OCI-LY7 (cell line): Measurements from ENCODE around the gene LDHB. TPM values are rescaled to one million over a fixed set of nuclear protein-coding genes. Genes with fewer than 3 reads are reported as not detected.

Experiments
- BruUV-seq: library from RNA; stranded (reverse); fragments of 400-500 nt; replicated peaks from 2 replicates; lab custom pipeline; 2021; lab: Mats Ljungman, UMichigan
- CTCF ChIA-PET: fragments of 300-600 bp; sonication (Branson Sonifier 250); formaldehyde crosslinking; loops from one replicate; lab custom pipeline; 2022; ENCODE audit warnings: antibody characterized with exemption; ENCODE audit not compliant: unreplicated experiment; lab: Charles Lee
- POLR2A ChIA-PET: fragments of 300-600 bp; sonication (Branson Sonifier 250); formaldehyde crosslinking; loops from one replicate; lab custom pipeline; 2022; ENCODE audit warnings: antibody characterized with exemption; lab: Charles Lee
- DNase-seq: peaks from one replicate; pipeline ENCODE4 v3.0.0-alpha.2; 2015; ENCODE audit warnings: low spot score
- H2AFZ ChIP-seq: fragments of 200-600 bp; sonication (generic), shearing (Covaris generic); 2 replicates; pipeline ENCODE4 v1.6.1; 2014; ENCODE audit warnings: mild to moderate bottlenecking, antibody characterized with exemption, low read length, moderate library complexity
- H3K27ac ChIP-seq: fragments of 200-600 bp; sonication (generic); 2 replicates; pipeline ENCODE4 v1.5.1; 2014; ENCODE audit warnings: mixed run types, low read depth, mild to moderate bottlenecking, moderate library complexity, low read length, inconsistent platforms; ENCODE audit not compliant: poor library complexity, severe bottlenecking
- H3K36me3 ChIP-seq: fragments of 200-600 bp; sonication (generic); 2 replicates; pipeline ENCODE4 v1.6.1; 2014; ENCODE audit warnings: mild to moderate bottlenecking, antibody characterized with exemption, low read length, moderate library complexity, mixed read lengths; ENCODE audit not compliant: insufficient read depth
- H3K4me1 ChIP-seq: fragments of 200-600 bp; sonication (generic); 2 replicates; pipeline ENCODE4 v1.5.1; 2014; ENCODE audit warnings: mild to moderate bottlenecking, low read length; ENCODE audit not compliant: insufficient read depth, poor library complexity, severe bottlenecking
- H3K4me2 ChIP-seq: fragments of 200-600 bp; sonication (generic); 2 replicates; pipeline ENCODE4 v1.6.1; 2014; ENCODE audit warnings: mild to moderate bottlenecking, low read length
- H3K4me3 ChIP-seq: fragments of 200-600 bp; sonication (generic); 2 replicates; pipeline ENCODE4 v1.5.1; 2014; ENCODE audit warnings: mild to moderate bottlenecking, low read depth, low read length; ENCODE audit not compliant: poor library complexity, severe bottlenecking
- H3K79me2 ChIP-seq: fragments of 200-600 bp; sonication (generic); 2 replicates; pipeline ENCODE4 v1.6.1; 2016; ENCODE audit warnings: low read depth, mild to moderate bottlenecking, low read length, moderate library complexity, mixed read lengths; ENCODE audit not compliant: insufficient read depth
- H3K9me2 ChIP-seq: fragments of 200-600 bp; sonication (generic); 2 replicates; pipeline ENCODE4 v1.6.1; 2016; ENCODE audit warnings: mild to moderate bottlenecking, low read length, mixed read lengths; ENCODE audit not compliant: insufficient read depth
- H3K9me3 ChIP-seq: fragments of 200-600 bp; sonication (generic); 2 replicates; pipeline ENCODE4 v1.6.1; 2014; ENCODE audit warnings: mild to moderate bottlenecking, mixed run types, low read length, mixed read lengths
- H4K20me1 ChIP-seq: fragments of 200-600 bp; sonication (generic); 2 replicates; pipeline ENCODE4 v1.6.1; 2014; ENCODE audit warnings: mild to moderate bottlenecking, antibody characterized with exemption, low read length, moderate library complexity, mixed read lengths; ENCODE audit not compliant: insufficient read depth
- EZH2phosphoT487 ChIP-seq: fragments of 200-600 bp; sonication (generic); IDR thresholded peaks from 2 replicates; pipeline ENCODE4 v1.6.1; 2018; ENCODE audit warnings: low read depth, borderline replicate concordance, mild to moderate bottlenecking, mixed run types, antibody characterized with exemption, low read length, moderate library complexity, mixed read lengths
- intact Hi-C: fragments of 100-400 bp; cut with micrococcal nuclease; formaldehyde crosslinking; loops from one replicate; pipeline ENCODE4 v1.10.0; 2022; ENCODE audit not compliant: unreplicated experiment
- total RNA-seq, 2 experiments: library from RNA; depleted of rRNA in 1 of 2; stranded (reverse); fragments of >200 nt in 1 of 2; shearing (Covaris generic) in 1 of 2; gene quantifications; 2 replicates each; pipeline ENCODE4 v1.2.3, GENCODE V29; 2014 to 2022
- TF ChIP-seq, protein P1 (sequence below): fragments of 200-600 bp; sonication (generic); conservative IDR thresholded peaks from 2 replicates; pipeline ENCODE4 v1.5.1; 2014; ENCODE audit warnings: mild to moderate bottlenecking, antibody characterized with exemption, low read length, moderate library complexity, mixed read lengths

Gene LDHB
- total RNA-seq, 2 experiments from 2014 or later, result 551 to 999 TPM

DNA sequence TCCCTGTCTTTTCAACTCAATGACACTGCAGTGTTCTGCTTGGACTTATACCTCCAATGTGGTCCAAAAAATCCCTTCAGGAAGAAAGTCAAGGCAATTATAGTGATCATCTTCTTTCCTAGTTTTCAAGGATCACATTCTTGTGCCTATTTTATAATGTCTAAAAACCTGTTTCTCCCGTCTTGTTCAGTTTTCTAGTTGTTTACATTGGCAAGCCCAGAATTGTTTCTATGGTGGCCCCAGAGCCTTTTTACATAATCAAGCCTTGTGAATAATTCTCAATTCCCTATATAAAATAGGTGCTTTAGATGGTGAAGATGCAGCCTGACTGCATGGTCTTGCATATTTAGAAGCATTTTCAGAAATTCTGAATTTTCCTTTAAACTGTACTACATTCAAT lies 14.5 kb upstream of the LDHB start:
- H3K36me3 ChIP-seq, result no peaks in the 10 kb centered on the region
- no peaks in the 10 kb centered on the region for H3K9me2 ChIP-seq
- H3K4me3 ChIP-seq, result no peak overlapping the region
- no peak for TF ChIP-seq EZH2phosphoT487
- TF ChIP-seq, protein P1, sequence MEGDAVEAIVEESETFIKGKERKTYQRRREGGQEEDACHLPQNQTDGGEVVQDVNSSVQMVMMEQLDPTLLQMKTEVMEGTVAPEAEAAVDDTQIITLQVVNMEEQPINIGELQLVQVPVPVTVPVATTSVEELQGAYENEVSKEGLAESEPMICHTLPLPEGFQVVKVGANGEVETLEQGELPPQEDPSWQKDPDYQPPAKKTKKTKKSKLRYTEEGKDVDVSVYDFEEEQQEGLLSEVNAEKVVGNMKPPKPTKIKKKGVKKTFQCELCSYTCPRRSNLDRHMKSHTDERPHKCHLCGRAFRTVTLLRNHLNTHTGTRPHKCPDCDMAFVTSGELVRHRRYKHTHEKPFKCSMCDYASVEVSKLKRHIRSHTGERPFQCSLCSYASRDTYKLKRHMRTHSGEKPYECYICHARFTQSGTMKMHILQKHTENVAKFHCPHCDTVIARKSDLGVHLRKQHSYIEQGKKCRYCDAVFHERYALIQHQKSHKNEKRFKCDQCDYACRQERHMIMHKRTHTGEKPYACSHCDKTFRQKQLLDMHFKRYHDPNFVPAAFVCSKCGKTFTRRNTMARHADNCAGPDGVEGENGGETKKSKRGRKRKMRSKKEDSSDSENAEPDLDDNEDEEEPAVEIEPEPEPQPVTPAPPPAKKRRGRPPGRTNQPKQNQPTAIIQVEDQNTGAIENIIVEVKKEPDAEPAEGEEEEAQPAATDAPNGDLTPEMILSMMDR, result no peak
- POLR2A ChIA-PET, result no interaction called here
- H3K27ac ChIP-seq, result no peak overlapping the region
- intact Hi-C loops, result no loop called here
- H2AFZ ChIP-seq, result no peak overlapping the region
- no TSS peak for BruUV-seq
- H4K20me1 ChIP-seq, result no peaks in the 10 kb centered on the region
- H3K79me2 ChIP-seq, result no peaks in the 10 kb centered on the region
- no peaks in the 10 kb centered on the region for H3K4me1 ChIP-seq
- H3K4me2 ChIP-seq, result no peak overlapping the region
- no peaks in the 10 kb centered on the region for H3K9me3 ChIP-seq
- no peak for DNase-seq
- CTCF ChIA-PET, result no interaction called here

DNA sequence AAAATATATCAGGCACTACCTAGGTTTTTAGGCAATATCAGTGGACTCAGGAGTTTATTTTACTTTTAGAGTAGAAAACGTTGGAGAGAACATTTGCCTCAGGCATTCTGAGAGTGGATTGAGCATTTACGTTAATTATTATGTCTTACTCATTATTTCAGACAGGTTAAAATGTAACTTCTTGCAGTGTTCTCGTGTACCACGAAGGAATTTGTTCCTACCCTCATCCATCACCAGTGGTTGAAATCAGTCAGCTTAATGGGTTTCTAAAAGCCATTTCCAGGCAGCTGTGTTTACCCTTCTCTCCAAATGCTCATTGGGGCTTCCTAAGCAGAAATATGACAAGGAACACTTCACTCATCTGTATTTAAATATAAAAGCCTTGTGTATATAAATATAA lies 9.1 kb upstream of the LDHB start:
- ChIA-PET POLR2A (interaction anchor here (0.5 kb wide), 1 partner anchor 911 kb away, joined by 4 read pairs; no protein-coding TSS in a partner anchor), CTCF (no interaction called here)
- TF ChIP-seq, protein P1, result no peak
- TF ChIP-seq EZH2phosphoT487, result no peak
- intact Hi-C loops, result no loop called here
- H3K79me2 ChIP-seq, result no peaks in the 10 kb centered on the region
- no peak overlapping the region for H3K4me2 ChIP-seq
- no peaks in the 10 kb centered on the region for H3K36me3 ChIP-seq
- DNase-seq, result no peak
- H3K4me3 ChIP-seq, result no peak overlapping the region
- no peak overlapping the region for H3K27ac ChIP-seq
- H3K9me2 ChIP-seq, result no peaks in the 10 kb centered on the region
- H2AFZ ChIP-seq, result no peak overlapping the region
- H3K4me1 ChIP-seq, result no peaks in the 10 kb centered on the region
- no peaks in the 10 kb centered on the region for H3K9me3 ChIP-seq
- no peaks in the 10 kb centered on the region for H4K20me1 ChIP-seq
- BruUV-seq, result no TSS peak

DNA sequence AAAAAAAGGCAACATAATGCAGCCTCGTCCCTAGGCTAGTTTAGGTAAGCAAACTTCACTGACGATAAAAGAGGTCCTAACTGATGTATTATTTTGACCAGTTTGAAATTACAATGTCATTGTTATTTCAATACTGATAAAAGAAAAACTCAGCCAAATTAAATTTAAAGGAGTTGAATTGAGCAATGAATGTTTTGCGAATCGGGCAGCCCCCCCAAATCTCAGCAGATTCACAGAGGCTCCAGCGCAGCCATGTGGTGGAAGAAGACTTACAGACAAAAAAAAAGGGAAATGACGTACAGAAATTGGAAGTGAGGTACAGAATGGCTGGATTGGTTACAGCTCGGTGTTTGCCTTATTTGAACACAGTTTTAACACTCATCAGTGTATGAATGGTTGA lies 8.2 kb upstream of the LDHB start:
- ChIA-PET POLR2A (interaction anchor here (0.7 kb wide), 1 partner anchor 275 kb away, joined by 3 read pairs; no protein-coding TSS in a partner anchor), CTCF (no interaction called here)
- Histone ChIP-seq H3K27ac (no peak overlapping the region), H3K4me2 (no peak overlapping the region), H4K20me1 (no peaks in the 10 kb centered on the region), H2AFZ (no peak overlapping the region), H3K36me3 (no peaks in the 10 kb centered on the region), H3K4me1 (no peaks in the 10 kb centered on the region), H3K9me3 (no peaks in the 10 kb centered on the region), H3K4me3 (no peak overlapping the region), H3K9me2 (no peaks in the 10 kb centered on the region), H3K79me2 (no peaks in the 10 kb centered on the region)
- DNase-seq, result no peak
- no peak for TF ChIP-seq EZH2phosphoT487
- TF ChIP-seq, protein P1, result no peak
- no TSS peak for BruUV-seq
- intact Hi-C loops, result no loop called here
